ENCODE measurements around the gene MDM1. TPM values are rescaled to one million over a fixed set of nuclear protein-coding genes. Genes with fewer than 3 reads are reported as not detected.
A peak's percentile ranks its signal among the peaks of the same experiment; 100 is the strongest.

The MDM1 gene
- total RNA-seq, 1 experiment from 2014 or later = 10.6 TPM

- no peak overlapping the region for H3T11ph ChIP-seq (ENCODE audit: low read length)
- Mint-ChIP-seq H3K4me1 (no peaks in the 10 kb centered on the region), H3K27me3 (ENCODE audit: low read depth) (no peaks in the 10 kb centered on the region), H3K9me3 (no peaks in the 10 kb centered on the region), H3K36me3 (ENCODE audit: insufficient read depth in 1 of 3, low read depth in 3 of 3) (peaks cover 2 to 6% (median 6%) of the 10 kb centered on the region in 3 experiments; a peak in 5 of 7 replicates), H3K27ac (no peak overlapping the region), H3K4me3 (no peak overlapping the region)
- WGBS (ENCODE audit: extremely low coverage, insufficient read length, low lambda C conversion rate) = no CpG with 5 or more reads among the region's 1 CpG
- no peak overlapping the region for H3K56ac ChIP-seq (ENCODE audit: insufficient read length, low read depth, low read length)
- H3K4me1 ChIP-seq (ENCODE audit: insufficient read depth, low read length) = no peaks in the 10 kb centered on the region
- H3K18ac ChIP-seq (ENCODE audit: insufficient read length, low read depth, low read length) = no peak overlapping the region
- H2BK12ac ChIP-seq (ENCODE audit: insufficient read length, low read depth, low read length) = no peak overlapping the region
- H2BK5ac ChIP-seq (ENCODE audit: insufficient read length, low read length) = no peak overlapping the region
- no peak overlapping the region for H2AK5ac ChIP-seq (ENCODE audit: insufficient read length, low read length)
- H3K27ac ChIP-seq (ENCODE audit: insufficient read length, low read depth, low read length) = no peak overlapping the region
- H2AFZ ChIP-seq (ENCODE audit: low read length) = no peak overlapping the region
- no peak overlapping the region for H3K4ac ChIP-seq (ENCODE audit: low read depth, low read length)
- H3K79me1 ChIP-seq (ENCODE audit: insufficient read depth, low read depth, low read length, poor library complexity, severe bottlenecking) = no peaks in the 10 kb centered on the region
- H4K8ac ChIP-seq (replicated peaks; ENCODE audit: insufficient read length, low read depth, low read length) = no peak overlapping the region
- H3K14ac ChIP-seq (ENCODE audit: insufficient read depth, low read length) = no peak overlapping the region
- H3K4me2 ChIP-seq (ENCODE audit: insufficient read depth, insufficient read length, low read length) = no peak overlapping the region
- H2BK15ac ChIP-seq (ENCODE audit: low read depth, low read length) = no peak overlapping the region
- no peaks in the 10 kb centered on the region for H3K9me3 ChIP-seq (ENCODE audit: control insufficient read depth, low read depth, low read length)
- no peak overlapping the region for H2BK20ac ChIP-seq (ENCODE audit: low read depth, low read length, poor library complexity, severe bottlenecking)
- no peaks in the 10 kb centered on the region for H4K20me1 ChIP-seq (ENCODE audit: control insufficient read depth, insufficient read depth, insufficient read length)
- peak; percentile 78 for TF ChIP-seq CTCF (conservative IDR thresholded peaks at IDR 0.05)
- no peak overlapping the region for H4K91ac ChIP-seq (ENCODE audit: insufficient read length, low read depth, low read length)
- H3K27me3 ChIP-seq (ENCODE audit: insufficient read depth, low read length) = no peaks in the 10 kb centered on the region
- H4K5ac ChIP-seq (ENCODE audit: insufficient read length, low read depth, low read length) = no peak overlapping the region
- no peaks in the 10 kb centered on the region for H3K79me2 ChIP-seq (ENCODE audit: insufficient read depth, low read length)
- H3K9ac ChIP-seq (ENCODE audit: extremely low read depth, insufficient read length, low read length) = no peak overlapping the region
- no peak for DNase-seq
- no peak overlapping the region for H3K23ac ChIP-seq (ENCODE audit: insufficient read length, low read depth, low read length)
- no peaks in the 10 kb centered on the region for H3K23me2 ChIP-seq (ENCODE audit: insufficient read length, low read depth, low read length, poor library complexity, severe bottlenecking)
- H2BK120ac ChIP-seq (ENCODE audit: low read depth, low read length, poor library complexity, severe bottlenecking) = no peak overlapping the region
These were observed 15.0 kb downstream of the MDM1 start for GRCh38 chr12:68317047-68317667.

All from H9 (cell line).